NCI-H2196 treated with DMSO at 0.1 percent for 48 hours (cell line): ENCODE measurements around the gene AHCY.
"Not testable (repeated sequence)": the region's sequence is repeated elsewhere in the genome, so short reads cannot be mapped to it uniquely, and the experiment has no call there.

Experiments
- DNase-seq: peaks from one replicate; lab custom pipeline; 2025; ENCODE audit not compliant: unreplicated experiment; lab: John Stamatoyannopoulos, UW

Gene AHCY

GRCh38 chr20:34302723-34303533 is at the start of gene AHCY:
TSS of gene AHCY (minus strand) at chr20:34303355. CDS start at chr20:34303270, 85 bp downstream.
- peak; percentile 93 for DNase-seq

- no peak for DNase-seq
These were observed 46.9 kb upstream of the AHCY start for GRCh38 chr20:34350095-34350494.

DNA sequence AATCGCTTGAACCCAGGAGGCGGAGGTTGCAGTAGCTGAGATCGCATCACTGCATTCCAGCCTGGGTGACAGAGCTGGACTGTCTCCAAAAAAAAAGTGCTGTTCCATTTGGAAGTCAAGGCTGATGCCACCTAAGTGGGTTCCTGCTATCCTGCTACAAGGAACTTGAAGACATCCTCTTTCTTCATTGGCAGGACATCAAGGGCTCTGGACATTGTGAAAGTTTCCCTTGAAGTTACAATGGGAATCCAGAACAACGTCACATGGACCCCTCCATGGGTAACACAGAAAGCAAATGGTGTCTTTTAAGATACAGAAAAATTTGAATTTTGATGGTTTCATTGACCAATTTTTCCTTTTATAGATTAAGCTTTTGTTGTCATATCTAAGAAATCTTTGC is 44.4 kb upstream of the AHCY start:
- DNase-seq = no peak

DNA sequence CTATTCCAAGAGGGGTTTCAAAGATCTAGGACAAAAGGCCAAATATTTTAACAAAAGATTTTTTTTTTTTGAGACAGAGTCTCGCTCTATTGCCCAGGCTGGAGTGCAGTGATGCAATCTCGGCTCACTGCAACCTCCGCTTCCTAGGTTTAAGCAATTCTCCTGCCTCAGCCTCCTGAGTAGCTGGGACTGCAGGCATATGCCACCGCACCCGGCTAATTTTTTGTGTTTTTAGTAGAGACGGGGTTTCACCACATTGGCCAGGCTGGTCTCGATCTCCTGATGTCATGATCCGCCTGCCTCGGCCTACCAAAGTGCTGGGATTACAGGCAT is 43.3 kb upstream of the AHCY start:
- not testable (repeated sequence) for DNase-seq

GRCh38 chr20:34345839-34346532 is 42.8 kb upstream of the AHCY start:
- not testable (repeated sequence) for DNase-seq

DNA sequence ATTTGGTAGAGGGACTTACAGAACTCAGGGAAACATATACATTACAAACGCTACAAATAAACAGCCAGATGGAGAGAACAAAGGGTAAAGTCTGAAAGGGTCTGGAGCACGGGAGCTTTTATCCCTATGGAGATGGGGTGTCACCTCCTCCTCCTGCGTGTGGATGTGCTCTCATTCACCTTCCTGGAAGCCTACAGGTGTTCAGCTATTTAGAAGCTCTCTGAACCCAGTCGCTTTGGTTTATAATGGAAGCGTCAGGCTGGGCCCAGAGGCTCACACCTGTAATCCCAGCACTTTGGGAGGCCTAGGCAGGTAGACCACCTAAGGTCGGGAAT is 42.2 kb upstream of the AHCY start:
- DNase-seq = no peak

DNA sequence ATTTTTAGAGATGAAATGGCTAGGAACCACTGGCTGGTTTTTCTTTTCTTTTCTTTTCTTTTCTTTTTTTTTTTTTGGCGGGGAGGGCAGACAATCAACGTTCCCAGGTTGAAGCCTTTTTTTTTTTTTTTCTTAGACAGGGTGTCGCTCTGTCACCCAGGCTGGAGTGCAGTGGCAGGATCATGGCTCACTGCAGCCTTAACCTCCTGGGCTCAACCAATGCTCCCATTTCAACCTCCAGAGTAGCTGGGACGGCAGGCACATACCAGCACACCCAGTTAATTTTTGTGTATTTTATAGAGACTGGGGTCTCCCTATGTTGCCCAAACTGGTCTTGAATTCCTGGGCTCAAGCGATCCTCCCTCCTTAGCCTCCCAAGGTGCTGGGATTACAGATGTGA is 41.1 kb upstream of the AHCY start:
- DNase-seq = no peak

- no peak for DNase-seq
These were observed 40.5 kb upstream of the AHCY start for GRCh38 chr20:34343458-34344211.

- DNase-seq = not testable (repeated sequence)
These were observed 38.0 kb upstream of the AHCY start for GRCh38 chr20:34341199-34341598.

DNA sequence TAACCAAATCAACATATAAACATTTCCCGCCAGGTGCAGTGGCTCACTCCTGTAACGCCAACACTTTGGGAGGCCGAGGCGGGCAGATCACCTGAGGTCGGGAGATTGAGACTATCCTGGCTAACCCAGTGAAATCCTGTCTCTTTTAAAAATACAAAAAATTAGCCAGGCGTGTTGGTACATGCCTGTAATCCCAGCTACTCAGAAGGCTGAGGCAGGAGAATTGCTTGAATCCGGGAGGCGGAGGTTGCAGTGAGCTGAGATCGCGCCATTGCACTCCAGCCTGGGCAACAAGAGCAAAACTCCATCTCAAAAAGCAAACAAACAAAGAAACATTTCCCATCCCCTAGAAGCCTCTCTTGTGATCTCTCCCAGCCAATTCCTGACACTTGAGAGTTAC is 37.6 kb upstream of the AHCY start:
- not testable (repeated sequence) for DNase-seq

GRCh38 chr20:34337982-34338726 is 35.0 kb upstream of the AHCY start:
- DNase-seq = no peak

DNA sequence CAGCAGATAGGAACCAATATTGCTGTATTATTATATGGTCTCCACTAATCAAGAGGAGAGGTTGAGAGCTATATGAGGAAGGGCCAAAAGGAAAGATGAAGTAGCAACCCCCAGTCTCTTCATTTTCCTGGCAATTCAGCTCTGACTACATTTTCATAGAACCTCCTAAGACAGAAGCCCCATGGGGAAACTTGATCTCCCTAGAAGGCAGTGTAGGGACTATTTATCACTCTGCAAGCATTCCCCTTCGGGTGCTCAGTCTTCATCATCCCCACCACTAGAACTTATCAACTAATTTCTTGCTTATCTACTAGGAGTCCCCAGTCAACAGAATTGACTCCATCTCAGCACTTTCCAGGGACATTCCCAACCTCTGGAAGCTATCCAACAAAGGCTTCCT is 34.4 kb upstream of the AHCY start:
- no peak for DNase-seq

GRCh38 chr20:34334654-34335407 is 31.7 kb upstream of the AHCY start:
- no peak for DNase-seq

DNA sequence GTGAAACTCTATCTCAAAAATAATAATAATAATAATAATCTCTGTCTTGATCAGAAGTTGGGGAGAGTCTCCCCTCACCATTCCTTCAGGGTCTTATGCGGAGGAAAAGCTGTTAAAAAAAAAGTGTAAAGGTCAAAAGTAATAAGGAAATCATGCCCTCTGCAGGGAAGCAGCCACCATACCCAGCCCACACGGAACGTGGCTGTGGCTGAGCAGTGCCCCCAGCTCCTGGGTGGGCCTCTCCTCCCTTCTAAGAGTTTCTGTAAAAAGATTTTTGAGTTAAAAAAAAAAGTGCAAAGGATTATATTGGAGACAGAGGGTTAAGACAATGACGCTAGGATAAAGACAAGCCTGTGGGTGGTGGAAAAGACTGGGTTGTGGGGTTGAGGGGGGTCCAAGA is 30.6 kb upstream of the AHCY start:
- no peak for DNase-seq

GRCh38 chr20:34332262-34332920 is 29.2 kb upstream of the AHCY start:
- no peak for DNase-seq

DNA sequence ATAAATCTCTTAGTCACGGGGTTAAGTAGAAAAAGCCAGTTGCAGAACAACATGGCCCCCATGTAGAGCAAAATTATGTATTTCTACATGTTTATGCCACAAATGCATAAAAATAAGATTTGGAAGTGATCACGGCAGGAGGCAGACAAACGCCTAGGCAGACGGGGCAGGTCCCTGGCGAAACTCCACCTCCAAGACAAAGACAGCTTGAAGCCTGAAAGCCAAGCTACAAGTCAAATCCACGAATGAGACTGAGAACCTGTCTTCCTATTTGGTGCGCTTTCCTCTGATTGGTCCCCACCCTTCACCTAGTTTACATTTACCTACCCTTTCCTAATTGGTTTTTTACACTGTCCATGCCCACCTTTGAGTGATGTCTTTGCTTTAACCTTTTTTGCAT is 28.7 kb upstream of the AHCY start:
- no peak for DNase-seq

- not testable (repeated sequence) for DNase-seq
These were observed 27.8 kb upstream of the AHCY start for GRCh38 chr20:34330861-34331544.

DNA sequence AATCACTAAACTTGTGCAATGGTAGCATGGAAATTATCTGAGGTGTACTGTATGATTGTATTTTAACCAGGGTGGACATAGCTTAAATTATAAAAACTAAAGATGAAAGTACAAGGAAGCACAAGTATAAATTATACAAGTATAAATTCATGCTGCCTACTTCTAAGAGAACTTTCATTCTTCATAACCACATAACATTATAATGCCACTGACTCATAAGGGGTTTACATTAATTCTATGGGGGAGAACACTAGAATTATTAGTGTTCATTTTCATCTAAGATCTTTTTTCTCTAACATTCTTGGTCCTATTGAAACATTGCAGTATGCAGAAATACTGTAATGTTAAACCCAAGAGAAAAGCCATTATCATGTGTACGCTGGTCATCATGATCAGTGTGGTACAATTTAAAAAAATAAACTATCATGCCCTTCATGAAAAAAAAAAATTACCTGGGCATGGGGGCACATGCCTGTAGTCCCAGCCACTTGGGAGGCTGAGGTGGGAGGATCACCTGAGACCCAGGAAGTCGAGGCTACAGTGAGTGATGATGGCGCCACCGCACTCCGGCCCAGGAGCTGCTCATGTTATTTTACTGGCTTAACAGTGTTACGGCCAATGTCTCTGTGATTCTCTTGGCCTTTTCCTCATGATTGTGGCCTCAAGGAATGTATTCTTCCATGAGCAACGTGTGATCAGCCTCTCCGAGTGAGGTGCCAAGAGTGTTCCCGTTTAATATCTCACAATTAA is 25.9 kb upstream of the AHCY start:
- DNase-seq = no peak

DNA sequence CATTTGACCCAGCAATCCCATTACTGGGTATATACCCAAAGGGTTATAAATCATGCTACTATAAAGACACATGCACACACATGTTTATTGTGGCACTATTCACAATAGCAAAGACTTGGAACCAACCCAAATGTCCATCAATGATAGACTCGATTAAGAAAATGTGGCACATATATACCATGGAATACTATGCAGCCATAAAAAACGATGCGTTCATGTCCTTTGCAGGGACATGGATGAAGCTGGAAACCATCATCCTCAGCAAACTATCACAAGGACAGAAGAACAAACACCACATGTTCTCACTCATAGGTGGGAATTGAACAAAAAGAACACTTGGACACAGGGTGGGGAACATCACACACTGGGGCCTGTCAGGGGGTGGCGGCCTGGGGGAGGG is 25.1 kb upstream of the AHCY start:
- not testable (repeated sequence) for DNase-seq
